ENCODE results near the gene DVL1.
"Not testable (repeated sequence)": the region's sequence is repeated elsewhere in the genome, so short reads cannot be mapped to it uniquely, and the experiment has no call there.

DVL1 gene

DNA sequence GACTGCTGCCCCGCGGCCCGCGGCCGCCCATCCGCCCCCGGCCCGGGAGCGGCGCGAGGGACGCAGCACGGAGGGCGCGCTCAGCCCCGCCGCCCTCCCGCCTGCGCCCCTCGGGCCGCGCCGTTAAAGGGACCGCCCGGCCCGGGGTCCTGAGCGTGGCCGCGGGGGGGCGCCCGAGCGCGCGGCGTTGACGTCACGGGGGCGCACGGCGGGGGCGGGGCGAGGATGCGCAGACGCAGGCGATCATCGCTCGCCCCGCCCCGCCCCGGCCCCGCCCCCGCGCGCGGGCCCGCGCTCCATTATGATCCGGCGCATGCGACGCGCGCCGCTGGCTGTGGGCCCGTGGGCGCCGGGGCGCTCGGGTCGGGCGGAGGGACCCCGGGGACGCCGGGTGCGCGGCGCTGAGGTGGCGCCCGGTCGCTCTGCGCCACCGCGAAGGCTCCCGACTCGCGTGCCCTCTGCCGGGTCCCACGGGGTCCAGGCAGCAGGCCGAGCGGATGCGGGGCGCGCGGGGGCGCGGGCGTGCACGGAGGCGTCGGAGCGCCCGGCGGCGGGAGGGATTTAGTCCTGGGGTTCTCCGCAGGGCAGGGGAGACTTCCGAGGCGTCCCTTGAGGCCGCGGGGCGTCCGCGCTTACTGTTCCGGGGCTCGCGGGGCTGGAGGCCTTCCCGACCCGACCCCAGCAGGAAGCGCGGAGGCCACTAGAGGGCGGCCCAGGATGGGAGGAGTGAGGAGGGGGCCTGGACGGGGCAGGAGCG is at the start of gene DVL1:
TSS of gene DVL1 (minus strand) at position 163 of the 757 bp plus-strand sequence. CDS start 353 bp downstream, outside the sequence.
- peak; percentile 49 to 62 for DNase-seq (ENCODE audit: low read depth in 1 of 2, low spot score in 1 of 2)

DNA sequence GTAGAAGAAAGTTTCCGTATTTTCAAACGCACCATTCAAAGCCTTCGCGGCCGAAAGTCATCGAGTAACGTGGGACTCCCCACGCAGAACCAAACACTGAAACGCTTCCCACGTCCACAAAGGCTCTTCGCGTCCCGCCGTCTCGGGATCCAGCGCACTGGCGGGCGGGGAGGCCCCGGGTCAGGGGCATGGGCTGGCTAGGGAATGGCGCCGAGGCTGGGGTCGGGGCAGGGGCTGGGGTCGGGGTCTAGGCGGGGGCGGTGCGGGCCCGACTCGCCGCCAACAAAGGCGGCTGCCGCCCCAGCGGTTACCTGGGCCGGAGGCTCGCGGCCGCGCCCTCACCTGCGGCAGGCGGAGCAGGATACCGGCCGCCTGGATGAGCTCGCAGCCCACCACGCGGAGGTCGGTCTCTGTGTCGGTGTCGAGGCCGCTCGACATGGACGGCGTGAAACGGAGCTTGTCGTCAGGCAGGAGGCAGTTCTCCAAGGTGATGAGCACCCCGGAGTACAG is 49.5 kb upstream of the DVL1 start:
- no peak for DNase-seq (ENCODE audit: low read depth in 1 of 2, low spot score in 1 of 2)

DNA sequence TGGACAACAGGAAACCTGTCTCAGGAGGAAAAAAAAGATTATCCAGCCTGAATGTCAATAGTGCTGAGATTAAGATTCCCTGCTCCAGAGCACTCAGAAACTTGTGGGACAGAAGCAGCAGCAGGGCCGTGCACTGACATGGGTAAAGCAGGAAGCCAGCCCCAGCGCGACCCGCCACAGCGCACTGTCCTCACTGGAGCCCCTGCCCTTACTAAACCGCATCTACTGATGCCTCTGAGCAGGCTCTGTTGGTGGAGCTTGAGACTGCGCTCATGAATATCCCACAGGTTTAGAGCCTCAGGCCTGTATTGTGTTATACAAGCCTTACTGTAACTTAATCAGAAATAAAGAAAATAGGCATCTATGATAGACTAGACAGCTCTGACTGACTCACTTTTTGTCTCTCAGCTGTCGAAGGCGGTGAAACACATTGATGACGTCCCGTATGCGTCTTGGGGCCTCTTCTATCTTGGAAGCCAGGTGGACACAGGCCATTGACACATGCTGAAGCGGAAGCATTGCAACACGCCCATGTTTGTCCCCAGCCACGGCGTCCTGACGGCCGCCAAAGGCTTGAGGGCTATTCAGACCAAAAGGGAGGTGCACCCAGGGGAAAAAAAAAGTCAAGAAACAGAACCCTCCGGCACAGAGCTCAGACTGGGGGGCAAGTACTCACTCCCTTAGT is 48.8 kb upstream of the DVL1 start:
- DNase-seq (ENCODE audit: low read depth in 1 of 2, low spot score in 1 of 2), result no peak

DNA sequence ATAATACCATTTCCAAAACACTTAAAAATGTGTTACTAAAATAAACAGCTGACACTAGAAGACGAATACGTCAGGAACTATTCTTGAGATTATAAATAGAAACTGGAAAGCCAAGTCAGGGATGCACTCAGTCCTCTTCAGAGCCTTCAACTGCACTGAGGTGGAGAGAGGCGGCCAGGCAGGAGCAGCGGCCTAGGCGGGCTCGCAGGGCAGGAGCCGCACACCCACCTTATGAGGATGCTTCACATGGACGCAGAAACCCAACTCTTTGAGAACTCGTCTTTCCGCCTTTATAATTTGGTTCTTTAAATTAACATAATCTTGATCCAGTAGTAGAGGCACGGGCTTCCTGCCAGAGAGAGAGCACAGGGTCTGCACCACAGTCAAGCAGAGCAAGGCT is 45.9 kb upstream of the DVL1 start:
- no peak for DNase-seq (ENCODE audit: low read depth in 1 of 2, low spot score in 1 of 2)

DNA sequence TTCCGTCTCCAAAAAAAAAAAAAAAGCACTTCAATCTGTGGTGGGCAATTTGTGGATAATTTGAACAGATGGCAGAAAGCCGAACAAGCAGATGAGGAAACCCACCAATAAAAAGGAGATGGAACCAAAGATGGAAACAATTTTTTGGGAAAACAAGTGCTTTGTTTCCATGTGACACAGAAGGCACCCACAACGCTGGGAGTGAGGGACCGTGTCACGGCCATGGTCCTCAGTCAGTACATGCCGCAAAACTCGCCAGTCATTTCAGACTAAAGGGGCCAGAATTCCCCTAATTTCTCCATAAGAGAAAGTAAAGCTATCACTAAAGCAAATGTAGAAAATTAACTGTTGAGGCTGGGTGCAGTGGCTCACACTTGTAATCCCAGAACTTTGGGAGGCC is 44.9 kb upstream of the DVL1 start:
- no peak for DNase-seq (ENCODE audit: low read depth in 1 of 2, low spot score in 1 of 2)

DNA sequence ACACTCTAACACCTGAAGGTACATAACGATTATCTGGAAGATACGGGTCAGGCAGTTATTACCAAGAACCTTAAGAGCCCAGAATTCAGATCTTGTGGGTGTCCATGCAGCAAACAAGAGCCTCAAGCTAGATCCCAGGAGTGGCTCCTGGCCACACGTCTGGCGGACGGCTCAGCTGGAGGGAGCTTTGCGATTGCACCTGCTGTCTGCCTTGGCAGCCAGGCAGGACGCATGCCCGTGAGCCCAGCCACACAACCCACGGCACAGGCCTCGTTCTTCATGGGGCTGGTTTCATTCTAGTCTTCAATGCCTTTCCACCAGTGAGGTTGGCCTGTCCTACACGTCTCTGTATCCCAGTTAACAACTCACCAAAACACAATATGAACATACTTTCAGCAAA is 44.2 kb upstream of the DVL1 start:
- DNase-seq (ENCODE audit: low read depth in 1 of 2, low spot score in 1 of 2), result no peak

DNA sequence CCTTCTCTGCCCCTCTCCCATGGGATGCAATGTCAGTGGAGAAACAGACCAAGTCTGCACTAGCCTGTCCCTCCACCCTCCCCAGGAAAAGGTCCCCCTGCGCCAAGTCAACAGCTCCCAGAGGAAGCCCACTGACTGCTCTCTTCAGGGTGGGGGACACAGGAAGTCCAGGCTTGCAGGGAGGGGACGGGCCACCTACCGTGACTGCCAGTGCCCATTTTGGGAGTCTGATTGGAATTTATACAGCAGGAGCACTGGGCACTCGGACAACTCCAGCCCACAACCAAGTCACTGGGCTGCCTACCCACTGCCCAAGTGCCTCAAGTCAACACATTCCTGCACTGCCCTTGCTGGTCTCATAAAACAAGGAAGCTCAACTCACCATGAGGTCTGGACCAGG is 43.8 kb upstream of the DVL1 start:
- DNase-seq (ENCODE audit: low read depth in 1 of 2, low spot score in 1 of 2), result no peak

DNA sequence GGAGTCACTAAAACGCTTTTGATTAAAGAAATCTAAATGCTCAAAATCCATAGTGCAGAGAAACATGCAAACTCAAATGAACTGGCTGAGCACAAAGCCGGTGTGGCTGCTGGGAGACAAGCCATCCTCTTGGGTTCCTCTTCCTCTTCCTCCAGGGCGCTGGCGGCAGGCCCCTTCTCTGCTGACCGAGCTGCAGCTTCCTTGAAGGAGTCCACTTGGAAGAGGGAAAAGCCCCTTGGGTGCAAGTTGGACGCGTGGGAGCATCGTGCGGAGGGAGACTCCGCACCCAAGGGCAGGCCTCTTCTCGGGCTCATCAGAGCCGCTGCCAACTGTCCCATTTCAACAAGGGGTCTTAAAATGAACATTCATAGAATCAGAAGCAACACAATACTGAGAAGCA is 42.0 kb upstream of the DVL1 start:
- no peak for DNase-seq (ENCODE audit: low read depth in 1 of 2, low spot score in 1 of 2)

DNA sequence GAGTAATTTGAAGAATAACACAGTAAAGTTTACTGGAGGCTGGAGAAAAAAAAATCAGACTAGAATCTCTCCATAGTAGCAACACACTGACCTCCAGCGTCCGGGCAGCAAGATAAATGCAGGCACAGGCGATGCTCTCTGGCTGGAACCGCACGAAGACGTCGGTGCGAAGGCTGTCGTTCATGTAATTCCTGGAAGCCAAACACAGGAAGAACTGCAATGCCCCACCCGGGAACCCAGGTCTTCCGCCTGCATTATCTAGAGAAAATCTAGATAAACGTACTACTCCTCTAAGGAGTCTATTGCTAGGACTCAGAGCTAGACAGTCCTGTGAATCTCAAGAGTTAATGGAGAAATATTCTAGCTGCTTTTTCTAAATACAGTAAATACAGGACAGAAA is 41.5 kb upstream of the DVL1 start:
- DNase-seq (ENCODE audit: low read depth in 1 of 2, low spot score in 1 of 2), result no peak

DNA sequence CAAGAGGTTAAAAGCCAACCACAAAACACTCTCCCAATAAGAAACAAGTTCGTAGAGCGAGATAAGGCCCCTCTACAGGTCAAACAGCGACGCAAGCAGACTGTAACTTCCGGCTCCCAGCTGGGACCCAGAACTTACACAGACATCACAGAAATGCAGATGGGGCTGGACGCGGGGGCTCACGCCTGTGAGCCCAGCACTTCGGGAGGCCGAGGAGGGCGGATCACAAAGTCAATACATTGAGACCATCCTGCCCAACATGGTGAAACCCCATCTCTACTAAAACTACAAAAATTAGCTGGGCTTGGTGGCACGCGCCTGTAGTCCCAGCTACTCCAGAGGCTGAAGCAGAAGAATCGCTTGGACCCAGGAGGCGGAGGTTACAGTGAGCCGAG is 38.9 kb upstream of the DVL1 start:
- no peak for DNase-seq (ENCODE audit: low read depth in 1 of 2, low spot score in 1 of 2)

DNA sequence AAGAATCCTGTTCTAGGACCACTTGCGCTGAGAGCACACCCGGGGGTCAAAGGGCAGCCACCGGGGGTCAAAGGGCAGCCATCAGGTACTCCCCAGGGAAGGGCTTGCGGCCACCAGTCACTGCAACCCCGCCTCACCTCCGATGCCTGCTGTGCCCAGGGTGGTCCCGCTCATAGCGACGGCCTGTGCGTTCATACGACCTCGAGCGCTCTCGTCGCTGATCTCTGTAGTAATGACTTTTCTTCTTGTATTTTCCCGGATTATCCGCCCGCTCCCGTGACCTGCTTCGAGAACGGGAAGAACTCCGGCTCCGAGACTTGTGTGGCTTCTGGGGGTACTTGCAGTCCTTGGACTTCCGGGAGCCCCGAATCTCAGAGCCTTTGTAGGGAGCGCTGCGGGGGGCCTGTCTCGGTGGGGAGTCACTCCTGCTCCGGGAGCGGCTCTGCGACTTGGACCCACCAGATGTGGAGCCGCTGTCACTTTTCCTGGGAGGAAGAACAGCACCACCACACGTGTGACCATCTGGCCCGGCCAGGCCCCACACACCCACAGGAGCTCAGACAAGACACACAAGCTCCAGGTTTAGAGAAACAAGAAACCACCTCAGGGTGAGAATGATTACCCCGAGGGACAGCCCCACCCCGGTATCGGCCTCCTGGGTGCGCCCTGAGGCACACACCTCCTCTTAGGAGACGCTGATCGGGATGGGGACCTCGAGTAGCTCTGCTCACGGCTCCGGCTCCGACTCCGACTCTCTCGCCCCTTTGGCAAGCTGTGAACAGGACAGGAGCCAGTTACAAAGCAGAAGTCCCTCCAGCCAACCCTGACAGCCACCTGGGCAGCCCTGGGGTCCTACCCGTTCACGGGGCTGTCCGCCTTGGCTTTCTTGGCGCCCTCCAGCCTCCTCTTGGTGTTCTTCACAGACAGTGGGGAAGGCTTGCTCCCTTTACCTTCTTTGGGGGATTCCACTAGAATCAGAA is 38.2 kb upstream of the DVL1 start:
- DNase-seq (ENCODE audit: low read depth in 1 of 2, low spot score in 1 of 2), result no peak

DNA sequence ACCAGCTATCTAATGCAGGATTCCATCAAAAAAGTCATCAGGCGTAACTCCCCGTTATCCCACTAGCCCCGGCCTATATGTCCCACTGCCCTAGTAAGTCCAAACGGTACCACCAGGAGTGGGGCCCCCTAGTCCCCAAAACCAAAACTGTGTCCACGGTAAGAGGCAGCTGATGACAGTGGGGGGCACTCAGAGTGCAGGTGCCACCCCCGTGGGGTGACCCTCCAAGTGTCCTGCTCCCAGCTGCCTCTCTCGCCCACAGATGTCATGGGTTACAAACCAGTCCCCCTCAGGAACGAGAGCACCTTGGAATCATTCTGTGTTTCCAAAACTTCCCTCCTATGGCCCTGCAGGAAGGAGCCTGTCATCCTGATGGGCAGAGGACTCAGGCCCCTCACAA is 36.7 kb upstream of the DVL1 start:
- DNase-seq (ENCODE audit: low read depth in 1 of 2, low spot score in 1 of 2), result no peak

DNA sequence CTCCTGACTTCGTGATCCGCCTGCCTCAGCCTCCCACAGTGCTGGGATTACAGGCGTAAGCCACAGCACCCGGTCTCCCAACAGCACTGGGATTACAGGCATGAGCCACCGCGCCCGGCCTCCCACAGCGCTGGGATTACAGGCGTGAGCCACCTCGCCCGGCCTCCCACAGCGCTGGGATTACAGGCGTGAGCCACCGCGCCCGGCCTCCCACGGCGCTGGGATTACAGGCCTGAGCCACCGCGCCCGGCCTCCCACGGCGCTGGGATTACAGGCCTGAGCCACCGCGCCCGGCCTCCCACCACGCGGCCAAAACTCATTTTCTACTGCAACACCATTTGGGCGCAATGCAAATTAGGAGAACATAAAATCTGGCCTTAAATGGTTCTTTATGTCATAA is 36.1 kb upstream of the DVL1 start:
- not testable (repeated sequence) for DNase-seq (ENCODE audit: low read depth in 1 of 2, low spot score in 1 of 2)

DNA sequence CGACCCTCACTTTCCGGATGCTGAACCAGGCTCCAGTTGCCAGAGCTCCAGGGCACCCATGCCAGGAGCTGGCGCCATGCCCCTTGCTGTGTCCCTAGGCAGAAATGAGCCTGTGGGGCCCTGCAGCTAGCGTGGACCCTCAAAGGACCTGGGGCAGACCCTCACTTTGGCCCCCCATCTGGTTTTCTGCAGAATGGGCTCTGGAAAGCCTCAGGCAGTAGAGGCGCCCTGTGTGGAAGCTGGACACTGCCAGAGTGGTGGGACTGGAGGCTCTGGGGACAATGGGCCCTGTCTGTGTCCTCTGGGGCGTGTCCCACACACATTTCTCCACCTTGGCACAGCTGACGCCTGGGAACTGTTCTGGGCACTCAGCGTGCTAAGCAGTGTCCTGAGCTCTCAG is 32.1 kb upstream of the DVL1 start:
- DNase-seq (ENCODE audit: low read depth in 1 of 2, low spot score in 1 of 2), result no peak

DNA sequence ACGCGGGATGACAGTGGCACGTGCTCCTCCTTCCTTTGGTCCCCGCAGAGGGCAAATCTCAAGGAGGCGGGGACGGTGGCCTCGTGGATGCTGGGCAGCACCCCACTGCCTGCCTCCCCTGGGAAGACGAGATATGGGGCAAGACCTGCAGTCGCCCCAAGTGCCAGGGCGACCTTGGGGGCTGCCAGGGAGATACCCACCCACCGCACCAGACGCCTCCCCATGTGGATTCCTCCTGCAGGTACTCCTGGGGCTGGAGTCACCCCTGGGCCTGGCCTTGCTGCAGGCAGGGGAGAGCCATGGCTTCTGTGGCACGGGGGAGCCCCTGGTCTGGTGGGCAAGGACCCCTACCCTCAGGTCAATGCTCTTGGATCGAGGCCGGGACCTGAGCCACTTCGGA is 31.6 kb upstream of the DVL1 start:
- no peak for DNase-seq (ENCODE audit: low read depth in 1 of 2, low spot score in 1 of 2)

DNA sequence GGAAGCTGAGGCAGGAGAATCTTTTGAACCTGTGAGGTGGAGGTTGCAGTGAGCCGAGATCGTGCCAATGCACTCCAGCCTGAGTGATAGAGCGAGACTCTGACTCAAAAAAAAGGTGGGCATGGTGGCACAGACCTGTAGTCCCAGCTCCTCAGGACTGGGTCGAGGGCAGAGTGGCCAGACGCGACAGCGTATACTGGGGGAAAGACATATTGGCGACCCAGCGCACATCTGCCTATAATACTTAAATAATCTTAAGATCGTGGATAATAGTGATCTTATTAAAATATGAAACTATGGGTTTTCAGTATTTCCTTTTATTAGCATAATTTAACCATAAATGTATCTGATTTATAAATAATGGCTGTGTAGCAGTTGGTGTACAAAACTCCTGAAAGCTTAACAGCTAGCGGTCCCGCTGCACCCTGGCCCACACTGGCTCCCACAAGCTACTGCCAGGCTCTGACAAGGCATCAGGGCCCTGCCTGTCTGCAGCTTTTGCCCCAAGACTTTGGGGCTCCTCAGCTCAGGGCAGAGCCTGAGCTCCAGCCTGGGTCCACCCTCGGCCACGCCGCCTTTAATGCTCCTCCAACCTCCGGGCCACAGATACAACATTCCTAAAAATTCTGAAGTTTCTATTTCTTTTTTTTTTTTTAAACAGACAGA is 28.5 kb upstream of the DVL1 start:
- DNase-seq (ENCODE audit: low read depth in 1 of 2, low spot score in 1 of 2), result no peak

DNA sequence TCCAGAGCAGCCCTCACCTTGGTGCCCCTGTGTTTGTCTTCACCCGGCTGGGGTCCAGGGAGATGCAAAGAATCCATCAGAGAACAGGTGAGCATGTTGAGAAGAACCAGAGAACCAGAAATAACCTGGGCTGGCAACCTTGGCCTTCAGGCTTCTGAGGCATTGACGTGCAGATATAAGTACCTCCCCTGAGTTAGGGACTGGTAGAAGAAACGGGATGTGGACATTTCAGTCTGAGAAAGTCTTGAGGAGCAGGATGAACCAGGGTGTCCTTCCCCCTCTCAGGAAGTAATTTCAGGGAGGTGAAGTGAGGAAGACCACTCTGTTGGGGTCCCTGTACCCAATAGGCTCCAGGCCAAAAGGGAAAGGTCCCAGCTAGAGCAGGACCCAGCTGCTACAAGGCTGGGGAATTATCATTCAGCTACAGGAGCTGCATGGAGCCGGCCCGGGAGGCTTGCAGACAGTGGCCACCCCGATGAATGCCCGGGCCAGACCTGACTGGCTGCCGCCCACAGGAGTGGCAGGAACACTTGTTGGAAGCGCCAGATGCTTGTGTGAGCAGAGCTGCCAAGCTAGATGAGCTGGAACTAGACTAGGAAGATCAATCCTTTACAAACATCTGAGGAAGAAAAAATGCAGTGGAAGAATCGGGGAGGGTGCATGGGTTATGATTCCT is 27.5 kb upstream of the DVL1 start:
- no peak for DNase-seq (ENCODE audit: low read depth in 1 of 2, low spot score in 1 of 2)

DNA sequence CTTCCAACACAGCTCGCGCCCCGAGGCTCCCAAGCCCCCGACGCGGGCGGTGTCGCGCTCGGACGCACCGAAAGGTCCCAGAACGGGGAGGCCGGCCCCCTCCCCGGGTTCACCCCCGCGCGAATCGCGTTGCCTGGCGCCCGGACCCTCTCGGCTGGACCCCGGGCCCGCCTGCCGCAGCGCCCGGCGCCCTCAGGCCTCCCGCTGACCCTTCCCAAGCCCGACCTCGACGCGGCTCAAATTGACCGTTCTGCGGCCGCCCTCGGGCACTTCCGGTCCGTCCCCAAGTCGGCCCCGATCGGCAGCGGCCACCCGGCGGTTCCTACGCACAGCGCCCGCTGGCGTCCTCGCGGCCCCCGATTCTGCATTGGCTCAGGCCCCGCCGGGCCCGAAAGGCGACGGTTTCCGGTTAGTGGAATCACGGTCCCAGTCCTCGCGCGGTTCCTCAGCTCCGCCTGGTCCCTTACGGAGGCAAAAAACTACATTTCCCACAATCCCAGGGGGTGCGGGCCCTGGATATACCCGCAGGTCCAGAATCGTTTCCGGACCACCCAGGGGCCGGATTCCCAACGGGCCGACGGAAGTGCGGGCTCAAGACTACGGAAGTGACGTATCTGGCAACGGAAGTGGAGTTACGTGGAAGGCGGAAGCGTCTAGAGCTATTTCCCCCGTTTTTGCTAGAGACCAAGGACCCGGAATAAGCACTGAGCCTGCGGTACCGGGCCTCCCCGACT is 25.9 kb upstream of the DVL1 start, which contains the start of gene AURKAIP1:
TSS of gene AURKAIP1 (minus strand) at position 279 of the 734 bp plus-strand sequence. CDS start 451 bp downstream, outside the sequence.
- DNase-seq (ENCODE audit: low read depth in 1 of 2, low spot score in 1 of 2), result peak; percentile 89 to 93

DNA sequence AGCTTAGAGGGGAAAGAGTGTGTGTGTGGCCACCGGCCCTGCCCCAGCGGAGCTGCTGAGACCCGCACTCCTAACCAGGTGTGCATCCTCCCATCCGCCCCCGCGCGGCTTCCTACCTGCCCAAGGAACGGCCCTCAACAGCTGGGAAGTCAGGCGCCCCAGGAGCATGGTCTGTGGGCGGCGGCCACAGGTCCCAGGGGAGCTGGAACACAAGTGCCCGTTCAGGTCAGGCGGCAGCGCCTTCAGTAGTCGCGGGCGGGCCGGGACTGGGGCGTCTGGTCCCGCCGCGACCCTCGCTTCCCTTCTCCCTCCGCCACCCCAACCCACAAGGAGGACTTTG is 25.3 kb upstream of the DVL1 start:
- no peak for DNase-seq (ENCODE audit: low read depth in 1 of 2, low spot score in 1 of 2)

Data from activated T-helper 1 cell treated with anti-CD3 and anti-CD28 coated beads, Interleukin-2, amount 50 U/mL, for 16 hours (primary cell).